Right renal cortex interstitium (tissue), 3 donors: ENCODE results near the gene LMBRD1. TPM values are rescaled to one million over a fixed set of nuclear protein-coding genes. Genes with fewer than 3 reads are reported as not detected.
"Not testable (repeated sequence)": the region's sequence is repeated elsewhere in the genome, so short reads cannot be mapped to it uniquely, and the experiment has no call there.

Experiments
- DNase-seq, 3 donors: peaks; one replicate each; pipeline ENCODE4 v3.0.0-alpha.2; 2013; ENCODE audit warnings: low read depth in 3 of 3, low spot score in 2 of 3
- polyA plus RNA-seq, 3 donors: library from polyadenylated mRNA; unstranded; fragments of 120-200 nt; gene quantifications; one replicate each; pipeline ENCODE4 v1.2.1, GENCODE V29; 2013; ENCODE audit not compliant: insufficient read length in 3 of 3

Gene LMBRD1
- polyA plus RNA-seq, 3 donors: 162 to 170 (median 165) TPM

DNA sequence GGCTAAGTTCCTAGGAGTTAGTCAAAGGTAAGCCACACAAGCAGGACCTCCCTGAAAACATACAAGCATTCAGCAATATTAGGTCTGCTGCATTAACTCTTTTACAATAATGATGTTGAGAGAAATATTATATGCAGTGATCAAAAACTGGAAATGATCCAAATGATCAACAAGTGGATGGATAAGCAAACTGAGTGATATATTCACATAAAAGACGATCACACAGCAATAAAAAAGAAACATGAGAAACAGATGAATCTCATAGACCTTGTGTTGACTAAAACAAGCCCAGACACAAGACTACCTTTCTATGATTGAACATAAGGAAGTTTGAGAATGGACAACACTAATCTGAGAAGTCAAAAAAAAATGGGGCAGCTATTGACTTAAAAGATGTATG is 39.9 kb downstream of the LMBRD1 start:
- DNase-seq: no peak

GRCh38 chr6:69756366-69756765 is 40.4 kb downstream of the LMBRD1 start:
- no peak for DNase-seq

GRCh38 chr6:69735027-69735426 is 61.8 kb downstream of the LMBRD1 start:
- DNase-seq: no peak

GRCh38 chr6:69732640-69733039 is 64.2 kb downstream of the LMBRD1 start:
- DNase-seq: no peak

- DNase-seq: no peak
Measured at GRCh38 chr6:69732045-69732444, 64.8 kb downstream of the LMBRD1 start.

GRCh38 chr6:69729870-69730449 is 66.8 kb downstream of the LMBRD1 start:
- DNase-seq: no peak

GRCh38 chr6:69722683-69723082 is 74.1 kb downstream of the LMBRD1 start:
- no peak for DNase-seq

DNA sequence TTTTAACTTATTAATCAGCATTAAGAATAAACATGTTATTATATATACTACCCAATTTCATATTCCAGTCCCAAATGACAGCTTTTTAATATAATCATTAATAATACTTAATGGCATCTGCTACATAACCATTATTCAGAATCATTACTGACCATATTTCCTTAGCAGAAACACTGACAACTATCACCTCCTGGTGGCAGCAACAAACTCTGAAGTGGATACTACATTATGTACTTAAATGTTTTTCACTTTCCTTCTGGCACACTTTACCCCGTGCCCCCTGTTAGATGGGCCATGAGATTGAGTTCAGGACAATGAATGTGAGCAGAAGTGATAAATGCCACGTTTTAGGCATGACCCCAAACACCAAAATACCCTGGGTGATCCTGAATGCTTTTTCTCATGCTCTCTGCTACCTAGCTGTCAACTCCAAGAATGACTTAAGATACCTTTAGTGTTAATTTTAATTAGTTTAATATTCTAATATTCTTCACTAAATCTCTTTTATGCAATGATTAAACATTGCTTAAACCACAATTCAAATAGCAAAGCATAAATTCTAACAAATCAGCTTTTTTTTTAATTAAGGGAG is 77.1 kb downstream of the LMBRD1 start:
- DNase-seq: no peak

DNA sequence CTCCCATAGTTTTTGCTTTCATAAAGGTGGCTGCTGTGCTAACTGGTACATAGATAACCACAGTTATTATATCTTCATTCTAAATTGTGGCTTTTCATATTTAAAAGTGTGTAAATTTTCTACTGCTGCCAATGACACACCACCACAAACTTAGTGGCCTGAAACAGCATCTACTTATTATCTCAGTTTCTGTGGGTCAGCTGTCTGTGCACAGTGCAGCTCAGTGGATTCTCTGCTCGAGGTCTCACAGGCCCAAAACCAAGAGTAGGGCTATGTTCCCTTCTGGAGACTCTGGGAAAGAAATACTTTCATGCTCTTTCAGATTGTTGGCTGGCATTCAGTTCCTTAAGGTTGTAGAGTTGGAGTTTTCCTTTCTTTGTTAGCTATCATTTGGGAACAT is 90.1 kb downstream of the LMBRD1 start:
- no peak for DNase-seq

DNA sequence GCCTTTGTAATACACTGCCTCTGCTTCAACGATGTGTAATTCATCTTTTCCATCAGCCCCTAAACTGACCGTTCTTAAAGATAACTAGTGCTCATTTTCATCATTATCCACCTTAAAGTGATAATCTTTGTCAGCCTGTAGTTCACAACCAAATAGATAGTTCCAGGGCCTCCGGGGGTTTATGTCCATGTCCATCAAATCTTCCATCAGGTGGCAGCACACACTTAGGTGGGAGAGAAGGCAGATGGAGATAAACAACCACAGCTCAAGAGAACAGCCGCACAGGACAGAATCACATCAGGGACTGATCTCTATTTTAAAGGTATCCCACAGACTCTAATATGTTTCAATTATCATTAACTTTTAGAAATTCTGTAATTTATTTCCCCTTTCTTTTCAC is 90.9 kb downstream of the LMBRD1 start:
- DNase-seq: no peak

GRCh38 chr6:69704916-69705315 is 91.9 kb downstream of the LMBRD1 start:
- DNase-seq: no peak

GRCh38 chr6:69699655-69700054 is 97.2 kb downstream of the LMBRD1 start:
- DNase-seq: no peak

DNA sequence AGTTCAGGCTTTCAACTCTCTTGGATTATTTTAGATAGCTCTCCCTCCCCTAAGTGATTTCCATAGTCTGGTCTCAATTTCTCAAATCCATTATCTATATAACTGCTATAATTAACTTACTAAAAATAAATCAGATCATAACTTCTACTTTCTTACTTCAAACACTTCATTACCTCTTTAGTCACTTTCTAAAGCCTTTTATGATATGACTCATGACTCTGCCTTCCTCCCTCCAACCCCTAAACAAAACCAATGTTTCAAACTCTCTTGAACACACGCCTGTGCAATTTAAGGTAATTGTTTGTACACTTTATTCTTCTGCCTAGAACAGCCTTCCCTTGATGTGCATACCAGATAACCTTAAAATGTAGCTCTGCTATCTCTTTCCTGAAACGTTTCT is 100.5 kb downstream of the LMBRD1 start:
- no peak for DNase-seq

GRCh38 chr6:69693762-69694161 is 103.0 kb downstream of the LMBRD1 start:
- no peak for DNase-seq

DNA sequence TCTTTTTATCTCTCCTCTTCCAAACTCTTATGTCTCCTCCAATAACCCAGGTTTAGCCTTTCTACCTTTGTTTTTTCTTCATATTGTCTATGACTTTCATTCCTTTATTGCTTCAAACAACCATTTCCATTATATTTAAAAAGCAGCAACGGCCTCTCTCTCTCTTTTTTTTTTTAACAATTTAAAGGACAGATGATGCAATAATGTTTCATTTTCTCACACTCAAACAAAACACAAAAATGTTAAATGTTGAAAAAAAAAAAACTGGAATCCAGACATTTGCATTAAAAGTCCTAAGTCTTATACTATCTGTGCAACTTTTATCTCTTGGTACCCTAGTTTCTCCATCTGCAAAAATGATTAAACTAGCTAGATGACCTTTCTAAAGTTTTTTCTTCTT is 105.8 kb downstream of the LMBRD1 start:
- DNase-seq: no peak

GRCh38 chr6:69680302-69680701 is 116.5 kb downstream of the LMBRD1 start:
- DNase-seq: no peak

- DNase-seq: no peak
Measured at GRCh38 chr6:69673298-69673697, 123.5 kb downstream of the LMBRD1 start.

GRCh38 chr6:69668916-69669315 is 127.9 kb downstream of the LMBRD1 start:
- DNase-seq: no peak

GRCh38 chr6:69666779-69667178 is 130.0 kb downstream of the LMBRD1 start:
- DNase-seq: not testable (repeated sequence)

- no peak for DNase-seq
Measured at GRCh38 chr6:69665437-69665836, 131.4 kb downstream of the LMBRD1 start.

DNA sequence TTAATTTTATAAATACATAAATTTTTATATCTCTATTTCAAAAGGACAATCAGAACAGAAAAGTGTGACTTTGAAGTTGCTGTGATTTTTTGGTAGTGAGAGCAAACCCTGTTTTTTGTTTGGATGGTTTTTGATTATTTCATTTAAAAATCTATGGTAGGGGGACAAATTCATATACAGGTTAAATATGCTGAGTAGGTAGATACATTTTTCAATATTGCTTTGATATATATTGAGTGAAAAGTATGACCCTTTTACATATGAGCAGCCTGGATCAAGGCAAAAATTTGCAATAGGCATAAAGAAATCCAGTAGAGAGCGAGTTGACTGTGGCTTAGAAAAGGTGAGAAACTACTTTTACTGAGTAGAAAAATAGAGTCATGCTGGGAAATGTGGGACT is 132.3 kb downstream of the LMBRD1 start:
- DNase-seq: no peak

DNA sequence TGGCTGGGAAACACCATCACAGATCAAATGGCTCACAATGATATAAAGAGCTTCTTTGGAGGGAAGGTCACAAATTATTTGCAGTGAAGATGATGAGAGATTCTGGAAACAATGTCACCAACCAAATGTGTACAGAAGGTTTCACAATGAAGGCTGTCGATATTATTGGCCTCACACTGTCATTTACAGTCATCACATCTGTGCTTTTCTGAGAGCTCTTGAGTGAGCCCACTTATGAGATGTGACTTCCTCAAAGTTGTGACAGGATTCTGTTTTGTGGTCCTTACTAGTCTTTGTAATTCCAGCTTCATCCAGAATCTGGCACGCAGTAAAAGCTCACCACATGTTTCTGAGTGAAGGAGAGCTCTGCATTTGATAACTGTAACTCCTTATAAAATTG is 133.6 kb downstream of the LMBRD1 start:
- DNase-seq: no peak

DNA sequence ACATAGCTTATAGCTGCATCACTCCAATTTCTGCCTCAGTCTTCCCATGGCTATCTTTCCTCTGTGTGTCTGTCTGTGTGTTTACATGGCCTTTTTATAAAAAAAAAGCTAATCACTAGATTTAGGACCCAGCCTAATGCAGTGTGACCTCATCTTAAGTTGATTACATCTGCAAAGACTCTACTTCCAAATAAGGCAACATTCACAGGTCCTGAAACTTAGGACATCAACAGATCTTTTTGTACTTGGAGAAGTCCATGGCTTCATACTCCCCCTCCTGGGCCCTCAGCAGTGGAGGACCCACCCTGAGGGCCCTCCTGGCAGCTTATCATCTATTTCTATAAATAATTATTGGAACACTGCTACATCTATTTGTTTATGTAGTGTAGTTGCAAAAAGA is 146.1 kb downstream of the LMBRD1 start:
- DNase-seq: no peak
